Mucosa of descending colon (tissue), 3 donors: ENCODE measurements around the gene RAET1G. TPM values are rescaled to one million over a fixed set of nuclear protein-coding genes. Genes with fewer than 3 reads are reported as not detected.
"Not testable (repeated sequence)": the region's sequence is repeated elsewhere in the genome, so short reads cannot be mapped to it uniquely, and the experiment has no call there.

Experiments
- ATAC-seq: fragments of 200-7000 bp; cut with Tn5 transposase; one replicate; pipeline ENCODE4 v1.9.1; 2020; ENCODE audit warnings: mild to moderate bottlenecking, moderate library complexity
- DNase-seq, 3 donors: peaks; one replicate each; pipeline ENCODE4 v3.0.0-alpha.2; 2020
- H3K36me3 ChIP-seq: fragments of 200-600 bp; one replicate; pipeline ENCODE4 v1.8.0; 2021; ENCODE audit warnings: low read depth, mild to moderate bottlenecking
- H3K4me1 ChIP-seq: fragments of 200-600 bp; one replicate; pipeline ENCODE4 v1.8.0; 2021; ENCODE audit warnings: low read depth, mild to moderate bottlenecking
- H3K4me3 ChIP-seq: fragments of 200-600 bp; one replicate; pipeline ENCODE4 v1.8.0; 2021; ENCODE audit warnings: mild to moderate bottlenecking
- H3K9me3 ChIP-seq: fragments of 200-600 bp; one replicate; pipeline ENCODE4 v1.8.0; 2021; ENCODE audit warnings: mild to moderate bottlenecking
- CTCF ChIP-seq: fragments of 200-600 bp; IDR thresholded peaks from one replicate; pipeline ENCODE4 v1.8.0; 2022; ENCODE audit warnings: antibody characterized with exemption, mild to moderate bottlenecking
- intact Hi-C, 2 donors: fragments of 100-400 bp; cut with DNase I in 1 of 2; cut with micrococcal nuclease in 1 of 2; formaldehyde crosslinking; loops; one replicate each; pipeline versions ENCODE4 v1.11.0 to v1.11.1; 2022; cut with DNase I, micrococcal nuclease
- total RNA-seq, 3 donors: library from RNA; stranded (reverse); fragmentation: NEBNext Ultra II Directional in 2 of 3; extraction: Animal tissue kit (Norgen Biotek cat#: 25700) in 2 of 3; gene quantifications; one replicate each; pipeline versions ENCODE4 v1.2.1 to v1.2.4, GENCODE V29; 2021 to 2023
- donor health status: DM: no; HTN: no; CAD: no; lungs with moderate emphysema.
- donor health status: DM: no; HTN: no; CAD: no.
- donor health status: DM: no; HTN: yes; CAD: no.

RAET1G gene
- total RNA-seq, 3 donors from 2014 or later, result 0.41 TPM; not detected in 2

DNA sequence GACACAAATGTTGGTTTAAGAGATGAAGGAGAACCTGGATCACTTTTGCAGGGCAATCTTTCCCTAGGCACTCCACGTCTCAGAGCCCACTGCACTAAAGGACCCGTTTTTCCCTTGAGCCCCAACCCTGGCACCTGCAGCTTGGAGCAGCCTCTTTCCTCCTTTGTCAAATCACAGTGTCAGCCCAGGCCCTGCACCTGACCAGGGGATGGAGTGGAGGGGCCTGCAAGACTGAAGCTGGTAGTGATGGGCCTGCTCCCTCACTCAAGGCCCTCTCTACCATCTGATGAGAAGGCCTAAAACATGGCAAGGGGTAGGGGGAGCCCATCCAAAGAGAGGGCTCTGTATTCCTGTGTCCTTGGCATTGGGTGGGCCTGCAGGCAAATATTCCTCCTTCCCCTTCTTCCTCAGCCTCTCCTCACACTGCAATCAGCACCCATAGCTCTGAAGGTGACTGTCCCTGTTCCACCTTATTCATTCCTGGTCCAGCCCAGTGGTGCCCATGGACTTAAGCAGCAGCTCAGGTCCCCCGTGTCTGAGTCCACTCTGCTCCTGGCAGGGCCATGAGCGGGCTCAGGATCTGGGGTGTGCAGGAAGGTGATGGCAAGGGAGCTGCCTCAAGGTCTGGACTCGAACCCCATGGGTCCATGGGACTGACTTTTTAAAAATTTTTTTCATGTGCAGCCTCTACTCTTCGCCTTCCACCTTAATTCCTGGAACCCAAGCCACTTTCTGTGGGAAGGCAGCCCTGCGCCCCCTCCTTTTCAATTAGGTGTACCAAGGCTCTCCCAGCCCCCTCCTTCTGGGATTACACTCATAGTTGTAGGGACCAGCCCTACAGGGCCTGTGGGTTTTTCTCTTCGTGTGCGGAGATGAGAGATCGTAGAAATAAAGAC lies 6.7 kb downstream of the RAET1G start:
- intact Hi-C loops, result no loop called here
- Histone ChIP-seq H3K36me3 (no peaks in the 10 kb centered on the region), H3K9me3 (no peaks in the 10 kb centered on the region), H3K4me3 (no peak overlapping the region), H3K4me1 (no peaks in the 10 kb centered on the region)
- no peak for TF ChIP-seq CTCF
- DNase-seq, result no peak
- no peak for ATAC-seq

- intact Hi-C loops, result no loop called here
- Histone ChIP-seq H3K9me3 (peaks cover 4% of the 10 kb centered on the region), H3K36me3 (no peaks in the 10 kb centered on the region), H3K4me3 (no peak overlapping the region), H3K4me1 (no peaks in the 10 kb centered on the region)
- no peak for ATAC-seq
- no peak for TF ChIP-seq CTCF
- DNase-seq, result no peak
These were observed 9.2 kb downstream of the RAET1G start for GRCh38 chr6:149913540-149914240.

DNA sequence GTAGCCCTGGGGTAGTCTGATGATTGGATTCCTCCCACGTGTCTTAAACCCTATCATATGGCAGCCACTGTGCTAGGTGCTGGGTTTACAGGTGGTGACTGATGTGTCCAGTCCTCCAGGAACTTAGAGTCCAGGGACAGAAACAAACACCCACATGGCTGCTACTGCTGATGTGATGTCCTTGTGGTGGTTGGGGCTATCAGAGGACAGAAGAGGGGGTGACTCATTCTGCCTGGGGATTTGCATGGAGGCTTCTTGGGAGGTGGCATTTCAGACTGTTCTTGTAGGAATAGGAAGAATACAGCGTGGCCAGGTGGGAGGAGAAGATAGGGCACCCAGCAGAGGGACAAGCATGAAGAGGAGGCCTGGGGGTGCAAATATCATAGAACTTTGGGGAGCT lies 9.8 kb downstream of the RAET1G start:
- intact Hi-C loops, result no loop called here
- ATAC-seq (no peak), DNase-seq (no peak)
- Histone ChIP-seq H3K4me1 (no peaks in the 10 kb centered on the region), H3K36me3 (no peaks in the 10 kb centered on the region), H3K4me3 (no peak overlapping the region), H3K9me3 (peaks cover 10% of the 10 kb centered on the region)
- no peak for TF ChIP-seq CTCF

DNA sequence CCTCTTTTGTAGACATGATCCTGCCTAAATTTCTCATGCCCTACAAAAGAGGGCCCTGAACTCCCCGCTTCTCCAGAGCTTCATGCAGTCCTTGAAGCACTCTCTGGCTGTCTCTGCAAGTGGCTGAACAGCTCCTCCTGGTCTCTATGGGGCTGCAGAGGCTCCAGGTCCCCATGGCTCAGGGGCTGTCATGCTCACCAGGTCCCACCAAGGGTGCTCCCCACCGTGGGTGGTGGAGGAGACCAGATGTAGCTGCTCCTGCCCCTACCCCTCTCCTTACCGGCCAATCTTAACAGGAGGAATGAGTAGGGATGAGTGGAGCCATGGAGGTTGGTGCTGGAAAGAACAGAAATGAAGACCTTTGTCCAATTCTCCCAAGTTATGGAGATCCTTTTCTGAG lies 10.2 kb downstream of the RAET1G start:
- not testable (repeated sequence) for ATAC-seq

GRCh38 chr6:149910721-149911151 lies 12.2 kb downstream of the RAET1G start:
- Histone ChIP-seq H3K36me3 (no peaks in the 10 kb centered on the region), H3K4me1 (no peaks in the 10 kb centered on the region), H3K9me3 (peaks cover 12% of the 10 kb centered on the region), H3K4me3 (no peak overlapping the region)
- DNase-seq, result no peak
- ATAC-seq, result no peak
- no peak for TF ChIP-seq CTCF
- intact Hi-C loops, result no loop called here

More for the DNA sequence above, 10.2 kb downstream of the RAET1G start:
- peaks cover 12% of the 10 kb centered on the region for H3K9me3 ChIP-seq
- intact Hi-C loops, H3K4me1 ChIP-seq, H3K4me3 ChIP-seq, H3K36me3 ChIP-seq, DNase-seq: not testable (repeated sequence)
